Measurements from ENCODE around the gene ZNF296.

The ZNF296 gene

DNA sequence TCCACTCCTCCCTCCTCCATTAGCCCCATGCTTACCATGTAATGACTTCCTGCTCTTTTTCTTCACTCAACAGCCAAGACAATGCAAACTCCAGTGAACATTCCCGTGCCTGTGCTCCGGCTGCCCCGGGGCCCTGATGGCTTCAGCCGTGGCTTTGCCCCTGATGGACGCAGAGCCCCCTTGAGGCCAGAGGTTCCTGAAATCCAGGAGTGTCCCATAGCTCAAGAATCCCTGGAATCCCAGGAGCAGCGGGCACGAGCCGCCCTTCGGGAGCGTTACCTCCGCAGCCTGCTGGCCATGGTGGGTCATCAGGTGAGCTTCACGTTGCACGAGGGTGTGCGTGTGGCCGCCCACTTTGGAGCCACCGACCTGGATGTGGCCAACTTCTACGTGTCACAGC, 13.8 kb upstream of the ZNF296 start:
- TF ChIP-seq, protein P1, sequence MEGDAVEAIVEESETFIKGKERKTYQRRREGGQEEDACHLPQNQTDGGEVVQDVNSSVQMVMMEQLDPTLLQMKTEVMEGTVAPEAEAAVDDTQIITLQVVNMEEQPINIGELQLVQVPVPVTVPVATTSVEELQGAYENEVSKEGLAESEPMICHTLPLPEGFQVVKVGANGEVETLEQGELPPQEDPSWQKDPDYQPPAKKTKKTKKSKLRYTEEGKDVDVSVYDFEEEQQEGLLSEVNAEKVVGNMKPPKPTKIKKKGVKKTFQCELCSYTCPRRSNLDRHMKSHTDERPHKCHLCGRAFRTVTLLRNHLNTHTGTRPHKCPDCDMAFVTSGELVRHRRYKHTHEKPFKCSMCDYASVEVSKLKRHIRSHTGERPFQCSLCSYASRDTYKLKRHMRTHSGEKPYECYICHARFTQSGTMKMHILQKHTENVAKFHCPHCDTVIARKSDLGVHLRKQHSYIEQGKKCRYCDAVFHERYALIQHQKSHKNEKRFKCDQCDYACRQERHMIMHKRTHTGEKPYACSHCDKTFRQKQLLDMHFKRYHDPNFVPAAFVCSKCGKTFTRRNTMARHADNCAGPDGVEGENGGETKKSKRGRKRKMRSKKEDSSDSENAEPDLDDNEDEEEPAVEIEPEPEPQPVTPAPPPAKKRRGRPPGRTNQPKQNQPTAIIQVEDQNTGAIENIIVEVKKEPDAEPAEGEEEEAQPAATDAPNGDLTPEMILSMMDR (IDR thresholded peaks at IDR 0.05) = no peak

DNA sequence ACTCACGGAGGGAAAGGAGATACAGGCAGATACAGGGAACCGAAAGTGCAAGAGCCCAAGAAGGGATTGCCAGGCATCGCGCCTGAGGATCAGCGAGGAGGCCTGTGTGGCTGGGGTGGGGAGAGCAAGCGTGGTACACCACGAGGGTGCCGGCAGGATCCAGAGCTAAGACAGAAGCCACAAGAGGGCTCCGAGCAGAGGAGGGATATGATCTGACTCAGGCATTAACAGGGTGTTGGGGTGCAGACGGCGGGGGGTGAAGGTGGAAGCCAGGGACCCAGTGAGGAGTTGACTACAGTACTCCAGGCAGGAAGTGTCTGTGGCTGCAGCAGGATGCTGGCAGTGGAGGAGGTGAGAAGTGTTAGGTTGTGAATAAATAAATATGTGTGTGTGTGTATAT, 11.3 kb upstream of the ZNF296 start:
- TF ChIP-seq, protein P1 (IDR thresholded peaks at IDR 0.05) = no peak

DNA sequence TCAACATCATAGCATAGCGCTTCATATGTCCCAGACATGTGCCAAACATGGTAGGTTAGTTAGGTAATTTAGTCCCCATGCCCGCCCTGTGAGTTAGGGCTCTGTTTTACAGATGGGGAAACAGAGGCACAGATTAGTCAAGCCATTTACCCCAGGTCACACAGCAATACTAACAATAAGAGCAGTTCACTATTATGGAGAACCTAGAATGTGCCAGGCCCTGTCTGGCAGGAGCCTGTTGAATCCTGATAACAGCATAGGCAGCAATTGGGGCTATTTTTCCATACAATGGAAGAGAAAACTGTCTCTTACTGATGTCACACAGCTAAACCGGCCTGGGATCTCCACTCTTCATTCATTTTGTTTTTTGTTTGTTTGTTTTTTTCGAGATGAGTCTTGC, 10.2 kb upstream of the ZNF296 start:
- TF ChIP-seq, protein P1 (IDR thresholded peaks at IDR 0.05) = no peak

DNA sequence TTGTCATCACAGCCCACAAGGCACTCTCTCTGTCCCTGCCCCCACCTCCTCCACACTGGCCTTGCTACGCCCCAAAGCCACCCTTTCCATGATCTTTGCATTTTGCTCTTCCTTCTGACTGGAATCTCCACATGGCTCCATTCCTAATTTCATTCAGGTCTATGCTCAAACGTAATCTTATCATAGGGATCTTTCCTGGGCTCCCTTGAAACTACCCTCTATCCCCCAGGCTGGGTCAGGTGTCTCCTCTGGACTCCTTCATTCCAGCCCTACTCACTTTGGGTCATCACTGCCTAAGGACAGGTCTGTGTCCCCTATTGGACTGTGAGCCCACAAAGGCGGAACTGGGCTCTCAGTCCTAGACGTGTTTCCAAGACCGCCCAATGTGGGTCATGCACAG, 5.9 kb upstream of the ZNF296 start:
- TF ChIP-seq, protein P1 (IDR thresholded peaks at IDR 0.05) = no peak

DNA sequence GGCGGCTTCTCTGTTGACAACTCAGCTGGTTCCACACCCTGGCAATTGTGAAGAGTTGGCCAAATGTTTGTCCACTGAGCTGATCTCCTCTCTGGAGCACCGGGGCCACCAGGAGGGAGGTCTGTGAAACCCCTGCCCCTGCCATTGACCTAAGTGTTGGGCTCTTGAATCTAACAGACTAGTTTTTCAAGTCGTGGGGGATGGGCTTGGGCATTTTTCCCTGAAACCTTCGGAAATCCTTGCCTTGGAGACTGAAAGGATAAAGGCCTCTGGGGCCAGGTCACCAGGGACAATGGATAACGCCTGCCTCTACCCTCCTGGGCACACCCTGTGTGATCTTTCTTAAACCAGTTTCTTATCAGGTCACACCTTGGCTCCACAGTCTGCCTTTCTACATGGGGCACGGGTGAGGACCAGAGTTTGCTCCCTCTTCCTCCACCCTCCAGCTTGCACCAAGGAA, 3.7 kb upstream of the ZNF296 start:
- TF ChIP-seq, protein P1 (IDR thresholded peaks at IDR 0.05) = no peak

DNA sequence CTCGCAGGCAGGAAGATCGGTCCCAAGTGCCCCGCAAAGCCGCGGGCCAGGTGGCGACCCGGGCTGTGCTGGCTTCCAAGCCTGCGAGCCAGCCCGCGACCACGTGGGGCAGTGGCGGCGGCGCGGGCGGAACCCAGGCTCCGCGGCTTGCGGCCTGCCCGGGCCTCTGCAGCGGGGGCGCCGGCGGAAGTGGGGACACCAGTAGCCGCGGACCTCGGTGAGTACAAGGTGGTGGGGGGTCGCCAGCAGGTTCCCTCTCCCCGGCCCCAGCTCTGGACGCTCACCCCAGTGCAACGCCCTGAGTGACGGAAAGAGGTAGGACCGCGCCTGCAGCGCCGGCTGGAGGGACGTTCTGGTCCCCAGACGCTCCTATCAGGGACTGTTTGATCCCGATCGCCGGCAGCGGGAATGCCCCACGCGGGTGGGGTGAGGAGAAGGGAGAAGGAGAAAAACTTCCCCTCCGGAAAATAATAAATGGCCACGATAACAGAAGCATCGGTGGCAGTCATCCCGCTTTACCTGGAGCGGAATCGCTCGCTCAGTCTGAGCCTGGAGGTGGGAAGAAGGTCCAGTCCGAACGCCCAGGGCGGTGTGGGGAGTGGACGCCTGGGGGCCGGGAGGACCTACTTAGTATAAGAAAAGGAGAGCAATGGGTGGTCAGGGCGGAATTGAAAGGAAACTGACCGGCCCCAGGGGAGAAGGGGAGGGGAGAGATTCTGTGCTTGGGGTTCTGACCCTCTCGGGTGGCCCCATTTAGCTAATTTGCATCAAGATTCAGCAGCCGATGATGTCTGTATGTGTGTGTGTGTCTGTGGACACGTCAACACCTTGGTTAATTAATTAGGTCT, 3.0 kb upstream of the ZNF296 start, which contains the start of gene GEMIN7:
Gene GEMIN7 (plus strand): TSS at position 198 of the 848 bp plus-strand sequence. CDS start 10,855 bp downstream, outside the sequence.
- TF ChIP-seq, protein P1 (IDR thresholded peaks at IDR 0.05) = no peak

DNA sequence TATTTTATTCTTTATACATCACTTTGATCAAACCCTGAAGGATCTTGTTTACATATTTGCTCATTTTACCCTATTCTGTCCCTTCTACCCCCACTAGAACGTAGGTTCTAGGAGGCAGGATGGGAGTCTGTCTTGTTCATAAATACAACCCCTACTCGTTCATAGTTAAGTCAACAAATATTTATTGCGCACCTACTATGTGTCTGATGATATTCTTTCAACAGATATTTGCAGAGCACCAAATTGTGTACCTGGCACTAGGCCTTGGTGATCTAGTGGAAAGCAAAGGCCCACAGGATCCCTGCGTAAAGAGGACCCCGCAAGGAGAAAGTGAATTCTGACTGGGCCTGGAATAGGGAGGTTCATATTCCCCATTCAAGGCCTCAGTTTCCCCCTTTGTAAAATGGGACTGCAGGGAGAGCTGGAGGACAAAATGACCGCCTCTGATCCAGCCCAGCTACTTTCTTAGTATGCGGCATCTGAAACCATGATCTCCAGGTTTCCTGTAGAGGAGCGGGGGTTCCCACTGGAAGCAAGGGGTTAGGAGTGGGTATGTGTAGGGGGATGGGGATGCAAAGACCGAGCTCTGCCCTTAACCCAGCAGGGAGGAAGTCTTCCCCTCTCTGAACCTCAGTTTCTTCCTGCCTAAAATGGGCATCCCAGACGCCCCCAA, 2.2 kb upstream of the ZNF296 start:
- TF ChIP-seq, protein P1 (IDR thresholded peaks at IDR 0.05) = no peak

All from LNCAP (cell line).